DMS114 treated with DMSO at 0.1 percent for 48 hours (cell line): ENCODE measurements around the gene ACTR1B.
"Not testable (repeated sequence)": the region's sequence is repeated elsewhere in the genome, so short reads cannot be mapped to it uniquely, and the experiment has no call there.

Experiments
- DNase-seq: peaks from one replicate; lab custom pipeline; 2025; ENCODE audit not compliant: unreplicated experiment; lab: John Stamatoyannopoulos, UW

ACTR1B gene

GRCh38 chr2:97618939-97619827, 44.7 kb downstream of the ACTR1B start:
- DNase-seq: not testable (repeated sequence)

- no peak for DNase-seq
These were observed 45.9 kb downstream of the ACTR1B start for GRCh38 chr2:97617911-97618310.

- not testable (repeated sequence) for DNase-seq
These were observed 48.1 kb downstream of the ACTR1B start for GRCh38 chr2:97615746-97616145.

- not testable (repeated sequence) for DNase-seq
These were observed 51.9 kb downstream of the ACTR1B start for GRCh38 chr2:97611895-97612294.

GRCh38 chr2:97608745-97609144, 55.1 kb downstream of the ACTR1B start:
- not testable (repeated sequence) for DNase-seq
